ENCODE results near the gene LTB4R2.
A peak's percentile ranks its signal among the peaks of the same experiment; 100 is the strongest.

LTB4R2 gene

DNA sequence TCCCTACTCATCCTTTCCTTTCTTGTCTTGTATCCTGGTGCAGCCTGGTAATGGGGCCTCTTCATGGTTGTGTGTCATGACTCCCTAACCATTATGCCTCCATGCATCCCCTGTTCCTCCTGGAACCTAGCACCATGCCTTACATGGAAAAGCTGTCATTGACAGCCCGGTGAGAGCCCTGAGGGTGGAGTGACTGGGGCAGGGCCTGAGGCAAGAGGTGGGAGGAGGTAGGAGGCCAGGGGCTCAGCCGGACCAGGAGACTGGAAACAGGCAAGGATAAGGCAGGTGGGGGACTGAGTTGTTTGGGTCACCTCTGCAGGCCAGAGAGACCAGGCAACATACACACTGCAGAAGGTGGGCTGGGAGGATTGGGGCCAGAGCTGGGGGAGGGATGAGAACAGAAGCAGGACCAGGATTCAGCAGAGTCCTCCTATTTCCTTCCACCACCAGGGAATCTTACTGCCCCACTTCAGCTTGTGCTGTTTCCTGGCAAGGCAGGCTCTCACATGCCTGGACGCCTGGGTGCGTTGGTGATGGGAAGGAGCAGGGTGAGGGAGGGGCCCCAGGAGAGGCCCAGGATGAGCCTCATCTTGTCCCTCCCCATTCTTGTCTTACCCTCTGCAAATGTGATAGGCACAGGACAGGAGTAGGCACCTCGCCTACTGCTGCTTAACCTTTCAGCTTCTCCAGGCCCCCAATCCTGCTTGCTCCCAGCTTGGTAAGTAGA, at the start of gene LTB4R2:
LTB4R2 (plus strand) TSS at position 603 of the 727 bp plus-strand sequence. CDS start 525 bp downstream, outside the sequence.
- no peak for DNase-seq

GRCh38 chr14:24260780-24261157, 49.2 kb upstream of the LTB4R2 start:
- DNase-seq = no peak

- DNase-seq = no peak
These were observed 48.5 kb upstream of the LTB4R2 start for GRCh38 chr14:24261256-24261968.

DNA sequence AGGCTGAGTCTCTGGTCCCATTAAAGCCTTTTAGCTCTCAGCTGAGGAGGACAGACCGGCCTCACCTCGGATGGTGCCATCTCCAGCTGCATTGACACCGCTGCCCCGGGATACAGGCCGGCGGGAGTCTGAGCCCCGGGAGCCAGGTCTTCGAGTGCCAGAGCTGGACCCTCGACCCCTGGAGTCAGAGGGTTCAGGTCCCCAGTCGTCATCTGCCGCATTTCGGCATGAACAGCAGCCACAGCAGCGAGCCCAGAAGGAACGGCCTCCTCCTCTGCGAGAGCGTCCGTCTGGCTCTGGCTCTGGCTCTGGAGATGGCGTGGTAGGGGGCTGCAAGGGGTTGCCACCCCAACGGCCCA, 48.0 kb upstream of the LTB4R2 start:
- DNase-seq = no peak

- DNase-seq = no peak
These were observed 46.9 kb upstream of the LTB4R2 start, which contains the start of gene TGM1 for GRCh38 chr14:24262821-24263733. Gene TGM1, minus strand, starts transcription at chr14:24263177. Its CDS starts 825 bp downstream, at chr14:24262352.

GRCh38 chr14:24263848-24264247, 46.1 kb upstream of the LTB4R2 start:
- no peak for DNase-seq

DNA sequence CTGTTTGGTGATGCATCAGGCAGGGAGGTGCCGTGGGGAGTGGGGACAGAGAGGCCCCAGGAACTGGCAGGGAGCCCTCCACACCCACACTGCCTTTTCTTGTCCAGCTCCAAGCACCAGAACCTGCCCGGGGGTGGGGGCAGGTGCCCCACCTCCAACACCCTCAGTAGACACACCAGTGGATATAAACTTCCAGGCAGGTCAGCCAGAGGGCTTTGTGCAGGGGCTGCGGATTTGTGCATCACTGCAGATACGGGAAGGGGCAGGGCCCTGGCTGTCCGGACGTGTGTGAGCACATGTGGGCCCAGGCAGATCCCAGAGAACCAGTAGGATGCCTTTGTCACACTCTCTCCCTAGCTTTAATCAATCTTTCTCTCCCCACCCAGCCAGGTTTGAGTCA, 45.6 kb upstream of the LTB4R2 start:
- no peak for DNase-seq

GRCh38 chr14:24266344-24267244, 43.3 kb upstream of the LTB4R2 start:
- DNase-seq = no peak

- no peak for DNase-seq
These were observed 42.4 kb upstream of the LTB4R2 start for GRCh38 chr14:24267516-24267915.

GRCh38 chr14:24268225-24268624, 41.7 kb upstream of the LTB4R2 start:
- no peak for DNase-seq

- no peak for DNase-seq
These were observed 40.6 kb upstream of the LTB4R2 start for GRCh38 chr14:24269368-24269767.

GRCh38 chr14:24269910-24270536, 39.9 kb upstream of the LTB4R2 start:
- no peak for DNase-seq

DNA sequence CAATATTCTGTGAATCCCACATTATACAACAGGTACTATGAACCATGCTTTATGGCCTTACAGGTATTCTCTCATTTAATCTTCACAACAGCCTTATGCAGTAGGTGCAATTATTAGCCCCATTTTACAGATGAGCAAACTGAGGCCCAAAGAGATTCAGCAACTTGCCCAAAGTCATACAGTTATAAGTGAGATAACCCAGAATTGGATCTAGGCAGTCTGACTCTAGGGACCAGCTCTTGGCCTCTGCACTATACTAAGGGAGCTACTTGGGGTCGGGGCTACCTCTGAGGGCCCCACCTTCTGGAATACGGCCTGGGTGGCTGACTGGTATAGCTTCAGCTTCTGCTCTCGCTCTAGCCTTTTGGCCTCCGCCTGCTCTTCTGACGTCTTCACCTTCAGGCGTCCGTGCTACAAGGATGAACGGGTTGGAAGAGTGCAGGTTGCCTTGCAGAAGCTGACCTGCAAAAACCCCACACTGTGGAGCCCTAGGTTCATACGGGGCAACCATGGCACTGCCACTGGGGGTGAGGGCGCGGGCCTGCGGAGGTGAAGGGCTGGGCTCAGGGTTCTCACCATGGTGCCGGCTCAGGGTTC, 39.3 kb upstream of the LTB4R2 start:
- DNase-seq = no peak

DNA sequence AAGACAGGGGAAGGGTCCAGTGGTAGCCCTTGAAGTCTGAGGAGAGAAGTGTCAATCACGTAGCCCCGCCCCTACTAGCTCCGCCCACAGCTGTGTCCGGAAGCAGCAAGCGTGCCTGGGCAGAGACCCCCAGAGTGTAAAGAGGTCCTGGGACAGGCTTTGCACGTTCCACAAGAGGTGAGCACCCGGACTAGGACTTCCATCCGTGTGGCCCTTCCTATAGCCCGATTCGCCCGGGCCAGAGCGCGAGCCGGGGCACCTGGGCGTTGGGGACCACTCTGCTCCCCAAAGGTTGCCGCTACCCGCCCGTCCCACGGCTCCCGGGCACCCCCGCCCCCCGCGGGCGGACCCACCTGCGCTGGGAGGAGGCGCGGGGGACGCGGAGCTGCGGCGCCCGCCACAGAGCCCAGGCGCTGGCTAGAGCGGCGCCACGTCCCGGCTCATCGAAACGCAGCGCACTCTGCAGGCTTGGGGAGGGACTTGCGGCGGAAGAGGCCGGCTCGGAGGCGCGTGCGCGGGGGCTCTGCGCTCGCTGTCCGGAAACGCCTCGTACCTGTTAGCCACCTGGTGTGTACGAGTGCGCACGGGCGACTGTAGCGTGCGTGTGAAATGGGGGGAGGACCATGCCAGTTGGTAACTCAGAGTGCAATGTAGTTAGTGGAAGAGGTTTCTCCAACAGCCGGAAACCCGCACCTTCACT, 38.7 kb upstream of the LTB4R2 start, which contains the start of gene RABGGTA:
RABGGTA (minus strand) TSS at position 464 of the 700 bp plus-strand sequence. CDS start 482 bp downstream, outside the sequence.
- DNase-seq = peak; percentile 72 to 89 (median 81)

GRCh38 chr14:24271834-24272263, 38.1 kb upstream of the LTB4R2 start:
- DNase-seq = no peak

DNA sequence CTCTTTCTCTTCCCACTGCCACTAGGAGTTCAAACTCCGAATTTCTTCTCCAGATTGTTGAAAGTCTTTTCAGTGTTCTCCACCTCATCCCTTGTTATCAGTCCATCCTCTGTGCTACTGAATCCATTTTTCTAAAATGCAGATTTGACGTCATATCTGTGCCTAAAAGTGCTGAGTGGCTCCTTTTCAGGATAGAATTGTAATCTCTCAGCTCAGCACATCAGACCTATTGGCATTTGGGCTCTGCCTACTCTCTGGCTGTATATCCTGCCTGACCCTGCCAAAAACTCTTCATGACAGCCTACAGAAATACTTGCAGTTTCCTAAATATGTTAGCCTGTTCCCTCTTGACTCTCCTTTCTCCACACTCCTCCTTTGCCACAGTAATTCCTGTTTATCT, 37.5 kb upstream of the LTB4R2 start:
- no peak for DNase-seq

- no peak for DNase-seq
These were observed 36.4 kb upstream of the LTB4R2 start for GRCh38 chr14:24273422-24273998.

DNA sequence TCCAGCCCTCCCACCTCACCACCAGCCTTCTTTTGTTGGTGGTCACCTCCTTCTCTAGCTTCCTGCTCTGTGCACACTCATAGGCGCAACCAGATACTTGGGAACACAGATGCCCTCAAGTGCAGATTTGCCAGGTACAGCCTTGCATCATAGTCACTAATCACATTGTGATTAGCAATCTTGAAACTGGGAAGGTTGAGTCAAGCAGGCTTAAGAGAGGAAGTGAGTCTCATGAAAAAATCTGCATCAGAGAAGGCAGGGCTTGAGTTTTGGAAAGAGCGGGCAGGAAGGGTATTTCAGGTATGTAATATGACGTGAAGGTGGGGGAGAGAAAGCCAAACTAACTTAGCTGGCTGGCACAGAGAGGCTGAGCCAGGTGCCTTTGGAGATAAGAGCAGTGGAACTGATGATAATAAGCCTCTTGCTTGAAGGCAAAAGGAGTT, 35.8 kb upstream of the LTB4R2 start:
- no peak for DNase-seq

DNA sequence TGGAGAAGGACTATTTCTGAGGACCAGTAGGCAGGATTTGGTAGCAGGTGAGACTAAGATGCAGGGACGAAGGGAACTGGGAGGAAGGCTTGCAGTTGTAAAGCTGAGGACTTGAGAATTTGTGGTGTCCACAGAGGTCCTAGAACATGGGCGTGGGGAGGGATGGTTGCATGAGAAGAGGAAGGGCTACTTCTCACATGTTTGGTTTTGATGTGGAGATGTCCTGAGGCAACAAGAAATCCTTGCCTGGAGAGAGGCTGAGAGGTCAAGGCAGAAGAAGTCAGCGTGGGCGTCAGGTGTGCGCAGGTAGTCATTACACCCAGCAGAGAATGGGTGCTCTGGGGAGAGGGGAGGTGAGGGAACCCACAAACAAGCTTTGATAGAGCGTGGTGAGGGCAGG, 32.9 kb upstream of the LTB4R2 start:
- DNase-seq = no peak
